HAP-1 (cell line): ENCODE data around the gene PRUNE2.
A peak's percentile ranks its signal among the peaks of the same experiment; 100 is the strongest.

Experiments used
- DNase-seq, 2 experiments: peaks; one replicate each; pipeline ENCODE4 v3.0.0-alpha.2; 2016 to 2020; ENCODE audit warnings: low spot score in 2 of 2
- H3K27me3 ChIP-seq: fragments of 250-450 bp; sonication (Bioruptor Pico); 2 replicates; pipeline ENCODE4 v1.5.1; 2020; ENCODE audit warnings: low read depth, mild to moderate bottlenecking, moderate library complexity
- H3K36me3 ChIP-seq: fragments of 250-450 bp; sonication (Bioruptor Pico); replicated peaks from 2 replicates; pipeline ENCODE4 v1.5.1; 2020; ENCODE audit warnings: mild to moderate bottlenecking
- H3K4me1 ChIP-seq: fragments of 250-450 bp; sonication (Bioruptor Pico); 2 replicates; pipeline ENCODE4 v1.5.1; 2020; ENCODE audit warnings: mild to moderate bottlenecking
- H3K4me3 ChIP-seq: fragments of 250-450 bp; sonication (Bioruptor Pico); 2 replicates; pipeline ENCODE4 v1.5.1; 2020; ENCODE audit warnings: mild to moderate bottlenecking, moderate library complexity
- H3K9me3 ChIP-seq: fragments of 250-450 bp; sonication (Bioruptor Pico); 2 replicates; pipeline ENCODE4 v1.5.1; 2020; ENCODE audit warnings: mild to moderate bottlenecking, moderate library complexity
- in situ Hi-C: fragments of 300-500 bp; cut with MboI; formaldehyde crosslinking; loops from 3 replicates; pipeline ENCODE4 v1.14.3; 2020; ENCODE audit warnings: low sequenced_read_pairs, inconsistent platforms, mixed read lengths

Gene PRUNE2

DNA sequence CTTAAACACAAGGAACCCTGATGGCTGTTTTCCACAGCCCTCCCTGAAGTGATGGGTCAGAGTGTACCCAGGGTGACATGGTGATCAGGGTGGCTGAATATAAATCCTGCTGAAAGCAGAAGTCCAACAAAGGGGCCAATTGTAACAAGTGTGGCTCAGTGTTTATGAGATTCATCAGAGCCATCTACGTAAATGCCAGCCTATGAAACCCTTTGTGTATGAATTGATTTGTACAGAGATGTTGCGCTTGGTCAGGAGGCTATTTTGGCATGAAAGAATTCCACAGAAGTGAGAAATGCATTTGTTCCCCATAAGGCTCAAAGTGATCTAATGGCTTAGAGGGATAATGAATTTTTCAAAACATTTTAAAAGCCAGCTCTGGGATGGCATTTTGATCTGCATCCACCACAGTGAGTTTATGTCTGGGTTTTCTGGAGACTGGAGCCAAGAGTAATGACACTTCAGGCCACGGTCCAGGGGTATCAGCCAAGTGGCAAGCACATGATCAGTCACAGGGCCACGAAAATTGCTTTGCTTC is 12.4 kb downstream of the PRUNE2 start:
- Histone ChIP-seq H3K4me3 (no peak overlapping the region), H3K9me3 (no peaks in the 10 kb centered on the region), H3K4me1 (no peaks in the 10 kb centered on the region), H3K36me3 (no peaks in the 10 kb centered on the region), H3K27me3 (peaks cover 5% of the 10 kb centered on the region; the same call in 1 of the 2 replicates)
- in situ Hi-C loops, result no loop called here
- no peak for DNase-seq

DNA sequence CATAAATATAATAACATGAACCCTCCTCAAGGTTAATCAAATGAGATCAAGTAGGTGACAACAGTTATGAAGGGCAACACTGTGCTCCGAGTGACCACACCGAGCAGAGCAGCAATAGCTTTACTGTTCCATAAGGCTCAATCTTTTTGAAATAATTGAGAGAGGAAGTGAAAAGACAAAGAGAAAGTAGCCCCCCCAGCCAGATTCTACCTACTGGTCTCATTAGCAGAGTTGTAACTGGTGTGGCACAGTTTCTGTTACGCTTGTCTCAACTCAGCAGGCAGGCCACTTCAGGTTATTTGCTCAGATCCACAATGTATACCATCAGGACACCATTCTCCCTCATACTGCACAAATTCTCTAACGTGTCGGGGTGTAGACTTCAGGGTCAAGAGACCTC is 14.0 kb downstream of the PRUNE2 start:
- in situ Hi-C loops, result no loop called here
- H3K27me3 ChIP-seq, result peaks cover 3% of the 10 kb centered on the region; the same call in 1 of the 2 replicates
- no peaks in the 10 kb centered on the region for H3K36me3 ChIP-seq
- no peak overlapping the region for H3K4me3 ChIP-seq
- no peaks in the 10 kb centered on the region for H3K9me3 ChIP-seq
- no peaks in the 10 kb centered on the region for H3K4me1 ChIP-seq
- DNase-seq, result no peak

DNA sequence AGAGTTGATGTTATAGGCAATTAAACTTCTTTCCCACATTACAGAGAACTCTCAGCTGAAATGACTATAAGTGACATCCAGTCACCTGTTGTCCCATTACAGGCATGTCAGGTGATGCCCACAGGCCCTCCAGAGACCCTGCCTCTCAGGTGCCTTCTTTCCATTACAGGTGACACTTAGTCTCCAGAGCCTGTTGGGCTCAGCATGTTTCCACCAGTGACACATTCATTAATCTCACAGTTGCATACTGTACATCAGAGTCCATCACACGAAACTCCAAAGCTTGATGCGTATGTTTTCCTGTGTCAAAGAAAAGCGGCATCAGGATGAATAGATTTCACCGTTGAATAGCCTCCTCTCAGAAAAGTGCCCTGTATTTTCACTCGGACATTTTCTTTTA is 14.6 kb downstream of the PRUNE2 start:
- no peak for DNase-seq
- no peaks in the 10 kb centered on the region for H3K36me3 ChIP-seq
- no peak overlapping the region for H3K4me3 ChIP-seq
- H3K9me3 ChIP-seq, result no peaks in the 10 kb centered on the region
- in situ Hi-C loops, result no loop called here
- no peaks in the 10 kb centered on the region for H3K27me3 ChIP-seq
- H3K4me1 ChIP-seq, result no peaks in the 10 kb centered on the region

DNA sequence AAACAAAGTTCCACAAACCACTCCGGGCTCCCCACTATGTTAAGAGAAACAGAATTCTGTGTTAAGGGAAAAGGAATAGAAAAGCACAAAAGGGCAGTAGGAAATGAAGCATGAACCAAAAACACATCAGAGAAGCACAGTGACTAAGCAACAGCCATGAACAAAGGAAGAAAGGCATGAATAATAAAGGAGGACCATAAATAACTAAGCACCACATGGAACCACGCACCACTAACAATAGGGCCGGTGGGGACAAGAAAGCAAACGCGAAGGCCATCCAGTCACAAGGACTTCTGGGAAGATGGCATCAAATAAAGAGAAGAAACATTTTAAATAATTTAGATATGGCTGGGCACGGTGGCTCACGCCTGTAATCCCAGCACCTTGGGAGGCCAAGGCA is 18.0 kb downstream of the PRUNE2 start:
- in situ Hi-C loops, result no loop called here
- H3K4me1 ChIP-seq, result no peaks in the 10 kb centered on the region
- H3K36me3 ChIP-seq, result no peaks in the 10 kb centered on the region
- H3K27me3 ChIP-seq, result no peaks in the 10 kb centered on the region
- H3K4me3 ChIP-seq, result no peak overlapping the region
- peak; percentile 64 to 67 for DNase-seq
- H3K9me3 ChIP-seq, result no peaks in the 10 kb centered on the region

DNA sequence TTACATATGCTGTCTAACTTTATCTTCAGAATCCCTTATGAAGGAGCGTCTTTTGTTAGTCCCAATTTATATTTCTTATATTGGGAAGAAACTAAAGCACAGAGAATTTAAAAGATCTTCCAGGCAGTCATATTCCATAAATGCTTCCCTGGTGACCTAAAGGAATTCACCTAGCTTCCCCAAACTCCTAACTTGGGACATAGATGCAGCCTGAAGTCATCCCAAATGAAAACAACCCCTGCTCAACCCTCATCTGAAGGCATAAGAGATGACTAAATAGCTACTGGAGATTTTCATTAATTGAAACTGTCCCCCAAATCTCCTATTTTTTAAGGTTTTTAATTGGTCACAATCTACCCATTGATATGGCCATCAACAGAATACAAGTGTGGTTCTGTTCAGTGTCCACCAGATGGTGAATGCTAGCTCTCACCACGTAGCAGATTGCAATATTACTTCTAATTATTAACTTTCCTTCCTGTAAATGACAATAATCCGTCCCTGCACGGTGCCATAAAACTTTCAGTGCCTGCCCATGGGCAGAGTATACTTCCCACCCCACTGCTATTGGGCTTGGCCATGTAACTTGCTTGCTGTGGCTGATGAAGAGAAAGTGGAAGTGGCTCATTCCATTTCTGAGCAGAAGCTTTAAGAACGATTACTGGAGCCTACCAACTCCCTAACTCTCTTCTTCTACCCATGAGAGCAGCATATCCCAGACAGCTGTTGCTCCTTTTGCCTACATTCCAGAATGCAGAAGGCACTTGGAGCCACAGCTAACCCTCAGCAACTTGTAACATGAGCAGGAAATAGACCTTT is 18.7 kb downstream of the PRUNE2 start:
- H3K9me3 ChIP-seq, result no peaks in the 10 kb centered on the region
- in situ Hi-C loops, result no loop called here
- H3K4me3 ChIP-seq, result no peak overlapping the region
- no peaks in the 10 kb centered on the region for H3K4me1 ChIP-seq
- DNase-seq, result no peak
- H3K36me3 ChIP-seq, result no peaks in the 10 kb centered on the region
- no peaks in the 10 kb centered on the region for H3K27me3 ChIP-seq

DNA sequence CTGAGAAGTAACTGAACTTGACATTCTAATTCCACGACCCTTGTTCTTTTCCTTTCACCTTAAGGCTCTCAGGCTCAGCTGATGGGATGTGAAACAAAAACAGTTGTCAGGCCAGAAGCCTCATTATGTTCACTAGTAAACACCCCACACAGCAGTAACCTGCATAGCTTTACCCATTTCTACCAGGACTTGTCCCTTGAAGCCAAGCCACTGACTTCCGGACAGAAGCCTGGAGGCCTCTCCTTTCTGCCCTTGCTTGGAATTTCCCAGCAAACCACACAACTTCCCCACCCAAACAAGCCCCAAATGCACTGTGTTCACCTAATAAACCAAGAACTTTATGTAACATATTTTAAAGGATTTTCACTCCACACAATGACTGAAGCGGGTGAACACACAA is 19.6 kb downstream of the PRUNE2 start:
- DNase-seq, result no peak
- Histone ChIP-seq H3K27me3 (no peaks in the 10 kb centered on the region), H3K9me3 (no peaks in the 10 kb centered on the region), H3K4me1 (no peaks in the 10 kb centered on the region), H3K4me3 (no peak overlapping the region), H3K36me3 (no peaks in the 10 kb centered on the region)
- in situ Hi-C loops, result no loop called here

DNA sequence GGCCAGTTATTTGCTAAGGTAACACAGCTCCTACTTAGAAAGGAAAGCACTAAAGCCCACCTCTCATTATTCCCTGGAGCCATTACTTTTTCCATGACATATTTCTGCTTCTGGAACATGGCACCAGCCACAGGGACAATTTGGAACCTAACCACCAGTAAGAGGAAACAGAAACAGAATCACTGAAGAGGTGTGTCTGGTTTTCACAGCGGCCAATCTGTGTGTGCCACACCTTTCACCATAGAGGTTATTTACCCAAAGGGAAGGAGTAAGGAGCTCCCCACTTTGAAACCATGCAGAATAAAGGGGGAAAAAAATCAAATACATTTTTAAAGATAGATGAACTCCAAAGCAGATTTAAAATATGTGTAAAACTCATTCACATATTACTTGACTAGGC is 21.1 kb downstream of the PRUNE2 start:
- Histone ChIP-seq H3K27me3 (no peaks in the 10 kb centered on the region), H3K9me3 (no peaks in the 10 kb centered on the region), H3K36me3 (no peaks in the 10 kb centered on the region), H3K4me3 (no peak overlapping the region), H3K4me1 (no peaks in the 10 kb centered on the region)
- DNase-seq, result no peak
- in situ Hi-C loops, result no loop called here

DNA sequence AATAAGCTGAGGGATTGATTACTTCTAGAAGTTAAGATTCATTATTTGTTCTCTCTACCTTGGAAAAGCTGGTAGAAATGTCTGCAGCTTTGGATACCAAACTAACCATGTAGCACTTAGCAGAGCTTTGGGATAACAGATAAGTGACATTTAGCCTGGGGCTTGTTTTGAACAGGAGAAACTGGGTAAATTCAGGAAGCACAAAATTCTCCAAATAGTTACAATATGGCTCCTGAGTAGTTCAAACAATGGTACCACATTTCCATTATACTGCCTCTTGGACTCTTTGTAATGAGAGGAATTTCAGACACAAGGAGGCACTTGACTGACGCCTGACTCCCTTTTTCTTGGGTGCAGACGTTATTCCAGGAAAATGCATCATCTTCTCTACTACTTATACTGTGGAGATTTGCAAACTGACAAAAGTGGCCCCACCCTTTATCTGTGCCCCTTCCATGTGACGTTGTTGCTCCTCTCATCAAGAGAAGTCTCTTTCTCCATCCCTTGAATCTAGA is 22.5 kb downstream of the PRUNE2 start:
- Histone ChIP-seq H3K27me3 (no peaks in the 10 kb centered on the region), H3K36me3 (no peaks in the 10 kb centered on the region), H3K9me3 (no peaks in the 10 kb centered on the region), H3K4me1 (no peaks in the 10 kb centered on the region), H3K4me3 (no peak overlapping the region)
- in situ Hi-C loops, result no loop called here
- DNase-seq, result peak in 1 of 2 experiments; percentile 34

DNA sequence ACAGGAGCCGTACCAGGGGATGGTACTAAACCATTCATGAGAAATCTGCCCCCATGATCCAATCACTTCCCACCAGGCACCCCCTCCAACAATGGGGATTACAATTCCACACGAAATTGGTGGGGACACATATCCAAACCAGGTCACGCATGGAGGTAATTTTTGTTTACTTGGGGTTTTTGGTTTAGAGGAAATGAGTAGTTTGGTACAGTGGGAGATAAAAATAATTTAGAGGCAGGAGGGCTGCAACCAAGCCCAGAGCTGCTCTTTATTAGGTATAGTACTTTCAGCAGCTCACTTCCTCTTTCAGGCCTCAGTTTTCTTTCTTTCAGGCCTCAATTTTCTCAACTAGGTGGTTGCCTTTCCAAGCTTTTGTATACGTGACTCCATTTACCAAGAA is 23.2 kb downstream of the PRUNE2 start:
- Histone ChIP-seq H3K4me1 (no peaks in the 10 kb centered on the region), H3K4me3 (no peak overlapping the region), H3K9me3 (no peaks in the 10 kb centered on the region), H3K36me3 (no peaks in the 10 kb centered on the region), H3K27me3 (no peaks in the 10 kb centered on the region)
- no peak for DNase-seq
- in situ Hi-C loops, result no loop called here

DNA sequence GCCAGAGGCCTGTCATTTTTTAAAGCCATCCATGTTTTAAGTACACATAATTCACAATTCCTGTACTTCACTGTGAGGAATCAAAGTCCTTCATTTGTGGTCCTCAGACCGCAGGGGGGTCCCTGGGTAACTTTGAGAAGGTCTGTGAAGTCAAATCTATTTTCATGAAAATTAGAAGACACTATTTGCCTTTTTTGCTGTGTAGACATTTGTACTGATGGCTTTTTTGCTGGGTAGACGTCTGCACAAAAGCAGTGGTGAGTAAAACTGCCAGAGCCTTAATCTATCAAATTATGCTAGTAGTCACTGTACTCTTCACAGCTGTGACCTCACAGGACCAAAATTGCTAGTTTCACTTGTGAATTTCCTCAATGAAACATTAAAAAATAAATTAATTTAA is 25.7 kb downstream of the PRUNE2 start:
- Histone ChIP-seq H3K4me3 (no peak overlapping the region), H3K27me3 (no peaks in the 10 kb centered on the region), H3K36me3 (no peaks in the 10 kb centered on the region), H3K4me1 (no peaks in the 10 kb centered on the region), H3K9me3 (no peaks in the 10 kb centered on the region)
- no peak for DNase-seq
- in situ Hi-C loops, result no loop called here

DNA sequence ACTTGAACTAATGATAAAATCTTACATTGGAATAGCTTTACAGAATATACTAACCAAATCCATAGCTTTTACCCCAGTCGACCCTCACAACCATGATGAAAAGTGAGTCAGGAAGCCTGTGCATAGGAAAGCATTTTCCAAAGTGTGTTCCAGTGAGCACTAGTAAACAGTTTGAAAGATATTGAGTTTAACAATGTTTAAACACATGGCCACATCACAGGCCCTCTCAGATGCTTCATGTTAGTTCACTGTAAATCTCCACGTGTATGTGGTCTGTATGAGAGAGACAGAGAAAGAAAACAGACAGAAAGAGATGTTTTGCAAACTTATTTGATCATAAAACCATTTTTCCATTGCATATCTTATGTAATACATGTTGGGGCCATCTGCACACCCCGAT is 27.0 kb downstream of the PRUNE2 start:
- Histone ChIP-seq H3K36me3 (no peaks in the 10 kb centered on the region), H3K9me3 (no peaks in the 10 kb centered on the region), H3K4me1 (no peaks in the 10 kb centered on the region), H3K4me3 (no peak overlapping the region), H3K27me3 (no peaks in the 10 kb centered on the region)
- in situ Hi-C loops, result loop anchor here (10.0 kb wide), 1 partner anchor 56 kb away; no protein-coding TSS in a partner anchor
- no peak for DNase-seq

DNA sequence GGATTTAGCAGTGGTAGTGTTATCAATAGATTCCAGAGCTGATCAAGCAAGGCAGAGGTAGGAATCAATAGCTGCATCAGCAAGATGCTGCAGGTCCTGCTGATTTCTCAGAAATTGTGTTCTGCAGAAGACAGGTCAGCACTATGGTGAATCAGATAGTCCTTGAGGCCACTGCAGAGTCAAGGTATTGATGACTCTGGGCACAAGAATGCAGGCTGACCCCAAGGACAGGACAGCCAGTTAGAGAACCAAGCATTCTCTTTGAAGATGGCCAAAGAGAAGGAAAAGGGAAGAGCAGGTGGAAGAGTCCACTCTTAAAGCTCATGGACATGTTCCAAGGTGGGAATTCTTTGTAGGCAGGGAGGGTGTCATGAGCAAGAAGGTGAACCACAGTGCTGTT is 28.0 kb downstream of the PRUNE2 start:
- no peaks in the 10 kb centered on the region for H3K27me3 ChIP-seq
- no peaks in the 10 kb centered on the region for H3K4me1 ChIP-seq
- no peak overlapping the region for H3K4me3 ChIP-seq
- no peak for DNase-seq
- no peaks in the 10 kb centered on the region for H3K9me3 ChIP-seq
- H3K36me3 ChIP-seq, result no peaks in the 10 kb centered on the region
- in situ Hi-C loops, result loop anchor here (10.0 kb wide), 1 partner anchor 57 kb away; no protein-coding TSS in a partner anchor

DNA sequence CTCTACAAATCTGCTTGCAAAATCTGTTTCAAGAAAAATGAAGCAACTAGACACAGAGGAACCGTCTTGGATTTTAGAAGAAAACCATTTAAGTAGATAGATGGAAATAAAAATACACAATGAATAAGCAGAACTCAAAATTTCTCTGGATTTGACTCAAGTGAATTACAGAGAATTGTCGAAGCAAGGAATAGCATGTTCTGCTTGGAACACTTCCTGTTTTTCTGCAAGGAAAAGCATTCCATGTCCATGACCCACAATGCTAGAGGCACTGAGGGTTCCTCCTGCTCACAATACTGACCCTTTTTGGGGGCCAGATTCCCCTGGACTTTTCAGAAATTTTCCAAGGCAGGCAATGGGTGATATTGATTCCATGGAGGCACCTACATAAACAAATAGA is 29.8 kb downstream of the PRUNE2 start:
- in situ Hi-C loops, result loop anchor here (10.0 kb wide), 1 partner anchor 59 kb away; no protein-coding TSS in a partner anchor
- no peak for DNase-seq
- Histone ChIP-seq H3K4me3 (no peak overlapping the region), H3K36me3 (no peaks in the 10 kb centered on the region), H3K27me3 (no peaks in the 10 kb centered on the region), H3K9me3 (no peaks in the 10 kb centered on the region), H3K4me1 (no peaks in the 10 kb centered on the region)

DNA sequence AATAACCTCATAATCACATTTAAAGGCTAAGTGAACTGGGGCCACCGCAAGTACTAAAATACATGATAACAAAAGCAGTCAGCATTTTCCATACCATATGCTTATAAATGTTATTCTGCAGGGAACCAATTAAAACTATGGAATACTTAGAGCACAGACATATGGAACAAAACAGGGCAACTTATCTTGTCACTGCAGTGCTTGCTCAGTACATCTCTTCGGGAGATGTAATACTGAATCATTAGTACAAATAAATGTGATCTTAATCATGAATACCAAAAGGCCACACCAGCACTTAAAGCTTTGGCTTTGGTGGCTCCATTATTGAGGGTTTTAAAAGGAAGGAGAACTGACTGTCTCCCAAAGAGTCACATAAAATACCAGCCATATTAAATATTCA is 32.1 kb downstream of the PRUNE2 start:
- H3K27me3 ChIP-seq, result no peaks in the 10 kb centered on the region
- no peak for DNase-seq
- H3K9me3 ChIP-seq, result no peaks in the 10 kb centered on the region
- in situ Hi-C loops, result loop anchor here (10.0 kb wide), 1 partner anchor 61 kb away; no protein-coding TSS in a partner anchor
- no peaks in the 10 kb centered on the region for H3K4me1 ChIP-seq
- H3K4me3 ChIP-seq, result no peak overlapping the region
- no peaks in the 10 kb centered on the region for H3K36me3 ChIP-seq
